ENCODE data around the gene ZNF80. TPM values are rescaled to one million over a fixed set of nuclear protein-coding genes. Genes with fewer than 3 reads are reported as not detected.

Gene ZNF80
- total RNA-seq, 2 experiments from 2014 or later, result 0.16 to 0.17 TPM

GRCh38 chr3:114213627-114214541 is 23.5 kb downstream of the ZNF80 start:
- Histone ChIP-seq H3K4me3 (ENCODE audit: low read length) (peak overlapping the region; percentile 59), H3K27ac (ENCODE audit: low read depth in 1 of 2, low read length in 2 of 2) (peak overlapping the region; percentile 93 to 94), H3K9me3 (ENCODE audit: control insufficient read depth in 1 of 2, insufficient read depth in 1 of 2, low read length in 2 of 2) (no peaks in the 10 kb centered on the region), H3K36me3 (ENCODE audit: insufficient read depth, low read length) (no peaks in the 10 kb centered on the region), H3K4me1 (ENCODE audit: insufficient read depth, low read length) (peaks cover 70% of the 10 kb centered on the region), H3K27me3 (ENCODE audit: control insufficient read depth in 1 of 2, insufficient read depth in 2 of 2, low read length in 2 of 2) (no peaks in the 10 kb centered on the region)
- H3K27me3 Mint-ChIP-seq, result no peaks in the 10 kb centered on the region
- H3K36me3 Mint-ChIP-seq (ENCODE audit: low read depth), result no peaks in the 10 kb centered on the region
- no peaks in the 10 kb centered on the region for H3K9me3 Mint-ChIP-seq
- H3K27ac Mint-ChIP-seq, result no peak overlapping the region
- peak; percentile 51 for ATAC-seq (ENCODE audit: poor library complexity)
- intact Hi-C loops (cut with DNase I, micrococcal nuclease), result loop anchor here (2.0 to 10.0 kb wide), 6 partner anchors 17 to 933 kb away; partner anchors contain the start of genes CCDC191 (in 1 of the 2), QTRT2 (in 1 of the 2) and ZBTB20 (in 1 of the 2)
- ChIA-PET CTCF (interaction anchor here (0.6 to 3.6 kb wide), 21 partner anchors 8 to 699 kb away, joined by 3 to 28 read pairs (median 4); partner anchors contain the start of gene DRD3), POLR2A (interaction anchor here (0.6 to 3.5 kb wide), 38 partner anchors 9 to 1735 kb away, joined by 3 to 110 read pairs (median 6); partner anchors contain the start of genes ATP6V1A, DRD3, NAA50 and SPICE1)
- no peak overlapping the region for H3K4me3 Mint-ChIP-seq
- peak; percentile 53 to 91 (median 64) for DNase-seq
- H3K4me1 Mint-ChIP-seq (ENCODE audit: low read depth), result no peaks in the 10 kb centered on the region
- peak; percentile 5 for TF ChIP-seq CTCF (IDR thresholded peaks at IDR 0.05)

- H3K27ac ChIP-seq (ENCODE audit: low read depth in 1 of 2, low read length in 2 of 2), result peak overlapping the region; percentile 93 to 94
- Mint-ChIP-seq H3K4me3 (no peak overlapping the region), H3K27me3 (no peaks in the 10 kb centered on the region), H3K27ac (no peak overlapping the region), H3K36me3 (ENCODE audit: low read depth) (no peaks in the 10 kb centered on the region), H3K9me3 (no peaks in the 10 kb centered on the region), H3K4me1 (ENCODE audit: low read depth) (no peaks in the 10 kb centered on the region)
- peak overlapping the region; percentile 59 for H3K4me3 ChIP-seq (ENCODE audit: low read length)
- intact Hi-C loops (cut with DNase I, micrococcal nuclease), result loop anchor here in 1 of 2 experiments (5.0 to 10.0 kb wide), 2 partner anchors 119 to 158 kb away; partner anchors contain the start of genes CCDC191 and QTRT2
- no peak for DNase-seq
- no peaks in the 10 kb centered on the region for H3K27me3 ChIP-seq (ENCODE audit: control insufficient read depth in 1 of 2, insufficient read depth in 2 of 2, low read length in 2 of 2)
- H3K36me3 ChIP-seq (ENCODE audit: insufficient read depth, low read length), result no peaks in the 10 kb centered on the region
- ATAC-seq (ENCODE audit: poor library complexity), result no peak
- ChIA-PET POLR2A (interaction anchor here (0.6 to 3.5 kb wide), 36 partner anchors 8 to 1735 kb away, joined by 3 to 110 read pairs (median 7); partner anchors contain the start of genes ATP6V1A, DRD3, NAA50 and SPICE1), CTCF (interaction anchor here (0.6 to 3.6 kb wide), 19 partner anchors 9 to 468 kb away, joined by 3 to 28 read pairs (median 5); partner anchors contain the start of gene DRD3)
- H3K9me3 ChIP-seq (ENCODE audit: control insufficient read depth in 1 of 2, insufficient read depth in 1 of 2, low read length in 2 of 2), result no peaks in the 10 kb centered on the region
- TF ChIP-seq CTCF (IDR thresholded peaks at IDR 0.05), result no peak
- H3K4me1 ChIP-seq (ENCODE audit: insufficient read depth, low read length), result peaks cover 64% of the 10 kb centered on the region
These were observed 24.1 kb downstream of the ZNF80 start for GRCh38 chr3:114213292-114213626.

DNA sequence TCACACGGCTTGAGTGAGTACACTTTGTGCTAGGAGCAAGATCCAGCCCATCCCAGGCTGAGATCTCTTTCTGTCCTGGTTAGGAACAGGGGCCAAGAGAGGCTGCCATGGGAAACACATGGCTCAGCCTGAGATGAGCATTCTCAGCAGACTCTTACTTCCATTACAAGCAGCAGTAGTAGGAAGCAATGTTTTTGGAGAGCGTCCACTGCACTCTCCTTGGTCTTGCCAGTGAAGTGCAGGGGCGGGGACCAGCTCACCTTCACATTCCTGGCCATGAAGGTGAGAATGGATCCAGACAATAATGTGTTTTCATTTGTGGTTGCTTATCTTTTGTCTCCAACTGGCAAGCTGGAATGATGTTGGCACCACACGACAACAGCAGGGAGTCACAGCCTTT is 24.7 kb downstream of the ZNF80 start:
- Histone ChIP-seq H3K36me3 (ENCODE audit: insufficient read depth, low read length) (no peaks in the 10 kb centered on the region), H3K9me3 (ENCODE audit: control insufficient read depth in 1 of 2, insufficient read depth in 1 of 2, low read length in 2 of 2) (no peaks in the 10 kb centered on the region), H3K27ac (ENCODE audit: low read depth in 1 of 2, low read length in 2 of 2) (peak overlapping the region; percentile 93 to 94), H3K4me1 (ENCODE audit: insufficient read depth, low read length) (peaks cover 58% of the 10 kb centered on the region), H3K27me3 (ENCODE audit: control insufficient read depth in 1 of 2, insufficient read depth in 2 of 2, low read length in 2 of 2) (no peaks in the 10 kb centered on the region), H3K4me3 (ENCODE audit: low read length) (no peak overlapping the region)
- no peak overlapping the region for H3K27ac Mint-ChIP-seq
- no peak for DNase-seq
- no peaks in the 10 kb centered on the region for H3K9me3 Mint-ChIP-seq
- CTCF ChIA-PET, result interaction anchor here (0.9 to 3.6 kb wide), 5 partner anchors 10 to 206 kb away, joined by 6 to 28 read pairs (median 7); no protein-coding TSS in a partner anchor
- ATAC-seq (ENCODE audit: poor library complexity), result no peak
- peak overlapping the region; percentile 40 for H3K4me3 Mint-ChIP-seq
- intact Hi-C loops (cut with DNase I, micrococcal nuclease), result loop anchor here in 1 of 2 experiments (5.0 to 10.0 kb wide), 2 partner anchors 120 to 158 kb away; partner anchors contain the start of genes CCDC191 and QTRT2
- no peaks in the 10 kb centered on the region for H3K36me3 Mint-ChIP-seq (ENCODE audit: low read depth)
- no peak for TF ChIP-seq CTCF (IDR thresholded peaks at IDR 0.05)
- H3K27me3 Mint-ChIP-seq, result no peaks in the 10 kb centered on the region
- POLR2A ChIA-PET, result interaction anchor here (1.0 to 3.5 kb wide), 15 partner anchors 11 to 1571 kb away, joined by 3 to 110 read pairs (median 14); partner anchors contain the start of genes ATP6V1A, NAA50 and TIGIT
- no peaks in the 10 kb centered on the region for H3K4me1 Mint-ChIP-seq (ENCODE audit: low read depth)

Measured in CD4-positive, alpha-beta T cell (primary cell).